Spleen (tissue), 11 donors: ENCODE measurements around the gene LRRC32. TPM values are rescaled to one million over a fixed set of nuclear protein-coding genes. Genes with fewer than 3 reads are reported as not detected.
A peak's percentile ranks its signal among the peaks of the same experiment; 100 is the strongest.

ENCODE experiments used
- DNase-seq: peaks from one replicate; pipeline ENCODE4 v3.0.0-alpha.2; 2020
- H3K27ac ChIP-seq, 8 donors: fragments of 200-600 bp; sonication (generic) in 7 of 8; 1 replicate in 4 of 8; 2 replicates in 4 of 8; pipeline versions ENCODE4 v1.5.0 to v1.8.0; 2016 to 2021; ENCODE audit warnings: inconsistent platforms in 4 of 8, mild to moderate bottlenecking in 4 of 8, moderate library complexity in 1 of 8
- H3K27me3 ChIP-seq, 7 donors: fragments of 200-600 bp; sonication (generic) in 6 of 7; replicated peaks in 1 of 7; 1 replicate in 4 of 7; 2 replicates in 3 of 7; pipeline versions ENCODE4 v1.5.0 to v1.8.0; 2016 to 2021; ENCODE audit warnings: inconsistent platforms in 3 of 7, mild to moderate bottlenecking in 1 of 7
- H3K36me3 ChIP-seq, 6 donors: fragments of 200-600 bp; sonication (generic) in 5 of 6; 1 replicate in 4 of 6; 2 replicates in 2 of 6; pipeline versions ENCODE4 v1.5.0 to v1.8.0; 2016 to 2021; ENCODE audit warnings: inconsistent platforms in 2 of 6
- H3K4me1 ChIP-seq, 6 donors: fragments of 200-600 bp; sonication (generic) in 5 of 6; 1 replicate in 3 of 6; 2 replicates in 3 of 6; pipeline versions ENCODE4 v1.5.0 to v1.8.0; 2016 to 2021; ENCODE audit warnings: inconsistent platforms in 3 of 6
- H3K4me3 ChIP-seq, 8 donors: fragments of 200-600 bp; sonication (generic) in 7 of 8; 1 replicate in 4 of 8; 2 replicates in 4 of 8; pipeline versions ENCODE4 v1.5.0 to v1.8.0; 2016 to 2021; ENCODE audit warnings: inconsistent platforms in 4 of 8, mild to moderate bottlenecking in 4 of 8, moderate library complexity in 2 of 8
- H3K9me3 ChIP-seq, 8 donors: fragments of 200-600 bp; sonication (generic) in 7 of 8; 1 replicate in 4 of 8; 2 replicates in 4 of 8; pipeline versions ENCODE4 v1.5.0 to v1.8.0; 2016 to 2021; ENCODE audit warnings: inconsistent platforms in 4 of 8
- POLR2A ChIP-seq, 3 donors: fragments of 450-650 bp; IDR thresholded peaks; one replicate each; pipeline ENCODE4 v1.5.1; 2017; ENCODE audit warnings: antibody characterized with exemption in 3 of 3, mild to moderate bottlenecking in 1 of 3
- POLR2AphosphoS5 ChIP-seq, 3 donors: sonication (generic); formaldehyde crosslinking; IDR thresholded peaks; one replicate each; pipeline ENCODE4 v1.5.1; 2017; ENCODE audit warnings: antibody characterized with exemption in 3 of 3
- WGBS, 5 donors: extraction: QIAGEN DNeasy Blood & Tissue Kit in 3 of 5; methylation state at CpG; one replicate each; pipeline versions ENCODE4 v1.1.5 to v1.1.7; 2013 to 2018; 5-methylcytosine and 5-hydroxymethylcytosine counted together
- intact Hi-C: fragments of 100-400 bp; cut with DNase I; formaldehyde crosslinking; loops from one replicate; pipeline ENCODE4 v1.15.0; 2023; ENCODE audit warnings: low total_unique reads
- polyA plus RNA-seq, 3 donors: library from polyadenylated mRNA; stranded (reverse); fragments of 200-250 nt; gene quantifications; one replicate each; pipeline ENCODE4 v1.2.1, GENCODE V29; 2013
- total RNA-seq, 7 donors: library from RNA; depleted of rRNA in 3 of 7; stranded (reverse); fragments of >200 nt in 3 of 7; fragmentation: NEBNext Ultra II Directional in 4 of 7; extraction: Animal tissue kit (Norgen Biotek cat#: 25700) in 4 of 7; gene quantifications; one replicate each; pipeline versions ENCODE4 v1.1.0 to v1.2.1, GENCODE V29; 2016 to 2021
- TF ChIP-seq, protein P1 (sequence below), 11 experiments: fragments of 200-600 bp in 7 of 11; fragments of 450-650 bp in 4 of 11; sonication (generic) in 4 of 11; IDR thresholded peaks in 8 of 11; conservative IDR thresholded peaks in 3 of 11; 1 replicate in 7 of 11; 2 replicates in 4 of 11; pipeline versions ENCODE4 v1.4.0 to v1.8.0; 2016 to 2021; ENCODE audit warnings: antibody characterized with exemption in 11 of 11, inconsistent platforms in 4 of 11, mild to moderate bottlenecking in 1 of 11
- donor health status: healthy with polysubstance abuse.
- donor health status: DM: no; HTN: no; CAD: no; lungs with moderate emphysema.
- donor health status: DM: no; HTN: no; CAD: no.
- donor health status: Bipolar disorder and iron deficiency.
- donor health status: healthy.
- donor health status: DM: no; HTN: no; CAD: no.
- donor health status: DM: yes; HTN: yes; CAD: no.

Gene LRRC32
- total and polyA plus RNA-seq, 10 donors, result 25.9 to 214 (median 74.3) TPM

DNA sequence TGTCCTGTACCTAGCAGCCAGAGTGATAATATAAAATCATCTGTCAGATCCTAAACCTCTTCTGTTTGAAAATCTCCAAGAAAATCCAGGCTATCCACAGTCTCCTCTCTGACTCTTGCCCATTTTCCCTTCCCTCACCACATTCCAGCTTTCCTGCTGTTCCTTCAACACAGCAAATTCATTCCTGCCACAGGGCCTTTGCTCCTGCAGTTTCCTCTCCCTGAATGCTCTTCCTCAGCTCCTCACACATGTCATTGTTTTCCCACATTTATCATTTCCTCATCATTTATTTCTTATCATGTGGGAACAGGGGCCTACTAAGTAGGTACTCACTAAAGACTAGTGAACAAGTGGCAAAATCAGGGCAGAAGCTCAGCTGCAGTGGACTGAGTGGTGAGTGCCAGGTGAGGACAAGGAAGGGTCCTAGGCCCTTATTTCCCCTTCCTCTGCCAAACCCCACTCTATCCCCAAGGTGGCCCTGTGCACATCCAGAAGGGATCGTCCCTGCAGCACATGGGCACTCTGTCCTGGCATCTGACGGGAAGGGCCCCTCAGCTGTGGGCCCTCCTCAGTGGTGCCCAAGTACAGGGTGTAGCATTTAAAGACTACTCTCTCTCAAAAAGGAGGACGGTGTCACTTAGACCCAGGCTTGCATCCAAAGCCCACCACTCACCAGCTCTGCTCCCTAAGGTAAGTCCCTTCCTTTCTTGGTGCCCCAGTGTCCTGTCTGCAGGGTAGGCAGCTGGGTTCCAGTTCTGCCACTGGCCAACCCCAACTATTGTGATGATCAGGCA, 2.0 kb downstream of the LRRC32 start:
- peaks cover 47 to 99% (median 81%) of the 10 kb centered on the region in 6 donors for H3K4me1 ChIP-seq
- peak; percentile 68 for DNase-seq
- intact Hi-C loops, result no loop called here
- 58 to 79% (median 74%) methylated on average over 2 to 3 of the region's 3 CpGs for WGBS, 5 donors
- peak overlapping the region in 7 of 8 donors; percentile 22 to 83 (median 79) for H3K27ac ChIP-seq
- H3K4me3 ChIP-seq, result peak overlapping the region; percentile 30 to 76 (median 46)
- peaks cover 0 to 56% (median 15%) of the 10 kb centered on the region in 7 donors for H3K27me3 ChIP-seq
- H3K9me3 ChIP-seq, result no peaks in the 10 kb centered on the region
- H3K36me3 ChIP-seq, result peaks cover 0 to 7% (median 0%) of the 10 kb centered on the region in 6 donors
- TF ChIP-seq POLR2A (IDR thresholded peaks at IDR 0.05) (no peak), POLR2AphosphoS5 (IDR thresholded peaks at IDR 0.05) (no peak)
- TF ChIP-seq, protein P1, sequence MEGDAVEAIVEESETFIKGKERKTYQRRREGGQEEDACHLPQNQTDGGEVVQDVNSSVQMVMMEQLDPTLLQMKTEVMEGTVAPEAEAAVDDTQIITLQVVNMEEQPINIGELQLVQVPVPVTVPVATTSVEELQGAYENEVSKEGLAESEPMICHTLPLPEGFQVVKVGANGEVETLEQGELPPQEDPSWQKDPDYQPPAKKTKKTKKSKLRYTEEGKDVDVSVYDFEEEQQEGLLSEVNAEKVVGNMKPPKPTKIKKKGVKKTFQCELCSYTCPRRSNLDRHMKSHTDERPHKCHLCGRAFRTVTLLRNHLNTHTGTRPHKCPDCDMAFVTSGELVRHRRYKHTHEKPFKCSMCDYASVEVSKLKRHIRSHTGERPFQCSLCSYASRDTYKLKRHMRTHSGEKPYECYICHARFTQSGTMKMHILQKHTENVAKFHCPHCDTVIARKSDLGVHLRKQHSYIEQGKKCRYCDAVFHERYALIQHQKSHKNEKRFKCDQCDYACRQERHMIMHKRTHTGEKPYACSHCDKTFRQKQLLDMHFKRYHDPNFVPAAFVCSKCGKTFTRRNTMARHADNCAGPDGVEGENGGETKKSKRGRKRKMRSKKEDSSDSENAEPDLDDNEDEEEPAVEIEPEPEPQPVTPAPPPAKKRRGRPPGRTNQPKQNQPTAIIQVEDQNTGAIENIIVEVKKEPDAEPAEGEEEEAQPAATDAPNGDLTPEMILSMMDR (IDR thresholded peaks at IDR 0.05 in 8 of 11, conservative IDR thresholded peaks at IDR 0.05 in 3 of 11), result no peak

DNA sequence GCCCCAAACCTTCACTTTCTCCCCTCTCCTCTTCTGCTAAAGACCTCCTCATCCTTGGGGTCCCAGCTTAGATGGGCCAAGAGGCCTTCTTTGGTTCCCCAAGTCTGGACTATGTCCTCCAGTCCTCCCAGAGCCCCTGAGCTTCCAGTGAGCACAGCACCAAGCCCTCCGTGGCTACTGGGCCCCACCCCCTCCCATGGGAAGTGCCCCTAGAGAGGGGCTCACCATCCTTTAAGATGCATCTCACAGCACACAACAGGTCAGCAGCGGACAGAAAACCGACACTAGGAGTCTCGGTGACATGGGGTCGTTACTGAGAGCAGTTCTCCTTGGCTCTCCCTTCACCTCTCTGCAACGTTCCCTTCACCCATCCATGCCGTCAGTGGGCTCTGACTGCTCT, 2.7 kb downstream of the LRRC32 start:
- Histone ChIP-seq H3K36me3 (peaks cover 0 to 14% (median 0%) of the 10 kb centered on the region in 6 donors), H3K4me1 (peaks cover 40 to 97% (median 77%) of the 10 kb centered on the region in 6 donors), H3K4me3 (peak overlapping the region; percentile 30 to 76 (median 46)), H3K27me3 (peaks cover 0 to 56% (median 15%) of the 10 kb centered on the region in 7 donors), H3K27ac (peak overlapping the region in 7 of 8 donors; percentile 22 to 83 (median 79)), H3K9me3 (no peaks in the 10 kb centered on the region)
- TF ChIP-seq, protein P1 (IDR thresholded peaks at IDR 0.05 in 8 of 11, conservative IDR thresholded peaks at IDR 0.05 in 3 of 11), result no peak
- TF ChIP-seq POLR2A (IDR thresholded peaks at IDR 0.05), result no peak
- TF ChIP-seq POLR2AphosphoS5 (IDR thresholded peaks at IDR 0.05), result no peak
- DNase-seq, result peak; percentile 60
- intact Hi-C loops, result no loop called here
- WGBS, 5 donors, result 61 to 80% (median 68%) methylated on average over 7 of the region's 7 CpGs

DNA sequence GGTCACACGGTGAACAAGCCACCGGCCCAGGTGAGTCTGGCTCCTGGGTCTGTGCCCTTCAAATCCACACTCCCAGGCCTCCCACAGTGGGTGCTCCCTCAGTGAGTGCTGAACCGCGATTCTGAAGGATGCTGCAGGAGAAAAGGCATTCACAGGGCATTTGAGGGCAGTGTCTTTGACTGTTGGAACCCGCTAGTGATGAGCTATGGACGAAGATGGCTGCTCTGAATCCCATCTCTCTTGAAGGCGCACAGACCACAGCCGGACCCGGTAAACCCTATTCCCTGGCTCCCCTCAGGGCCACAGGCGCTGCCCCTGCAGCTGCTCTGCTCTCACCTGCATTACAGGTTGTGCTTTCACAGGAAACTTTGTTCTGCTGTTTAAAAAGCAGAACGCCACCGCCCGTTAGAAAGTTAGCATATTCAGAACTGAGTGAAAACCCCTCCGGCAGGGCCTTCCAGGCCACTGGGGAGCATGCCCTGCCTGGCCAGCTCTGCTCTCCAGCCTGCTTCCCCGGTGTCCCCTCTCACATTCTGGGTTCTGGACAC, 3.2 kb downstream of the LRRC32 start:
- H3K27me3 ChIP-seq, result peaks cover 0 to 51% (median 15%) of the 10 kb centered on the region in 7 donors
- peak overlapping the region in 7 of 8 donors; percentile 33 to 76 (median 52) for H3K4me3 ChIP-seq
- H3K4me1 ChIP-seq, result peaks cover 35 to 93% (median 72%) of the 10 kb centered on the region in 6 donors
- peak overlapping the region in 7 of 8 donors; percentile 29 to 83 (median 79) for H3K27ac ChIP-seq
- peaks cover 0 to 18% (median 0%) of the 10 kb centered on the region in 6 donors for H3K36me3 ChIP-seq
- H3K9me3 ChIP-seq, result no peaks in the 10 kb centered on the region
- intact Hi-C loops, result no loop called here
- peak; percentile 64 for DNase-seq
- no peak for TF ChIP-seq POLR2A (IDR thresholded peaks at IDR 0.05)
- 61 to 80% (median 74%) methylated on average over 15 of the region's 15 CpGs for WGBS, 5 donors

DNA sequence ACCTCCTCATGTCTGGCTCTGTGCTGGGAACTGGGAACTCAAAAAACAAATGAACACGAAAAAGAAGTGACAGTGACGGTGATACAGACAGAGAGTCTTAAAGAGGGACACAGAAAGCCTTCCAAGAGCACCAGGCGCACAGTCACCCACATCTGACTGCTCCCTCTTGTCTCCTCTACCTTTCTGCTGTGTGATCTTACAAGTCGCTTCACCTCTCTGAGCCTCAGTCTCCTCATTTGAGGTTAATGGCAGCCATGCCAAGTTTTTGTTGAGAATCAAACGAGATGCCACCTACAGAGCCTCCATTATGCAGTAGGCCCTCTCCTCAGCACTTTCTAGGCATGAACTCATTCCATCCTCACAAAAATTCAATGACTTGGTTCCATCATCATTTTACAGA, 3.7 kb downstream of the LRRC32 start:
- no peak for TF ChIP-seq POLR2AphosphoS5 (IDR thresholded peaks at IDR 0.05)
- TF ChIP-seq, protein P1 (IDR thresholded peaks at IDR 0.05 in 8 of 11, conservative IDR thresholded peaks at IDR 0.05 in 3 of 11), result no peak
- no peak for TF ChIP-seq POLR2A (IDR thresholded peaks at IDR 0.05)
- H3K4me1 ChIP-seq, result peaks cover 30 to 90% (median 67%) of the 10 kb centered on the region in 6 donors
- H3K36me3 ChIP-seq, result peaks cover 0 to 18% (median 0%) of the 10 kb centered on the region in 6 donors
- H3K27ac ChIP-seq, result peak overlapping the region in 7 of 8 donors; percentile 29 to 83 (median 79)
- peaks cover 0 to 48% (median 15%) of the 10 kb centered on the region in 7 donors for H3K27me3 ChIP-seq
- WGBS, 5 donors, result 60 to 83% (median 75%) methylated on average over 5 of the region's 5 CpGs
- H3K9me3 ChIP-seq, result no peaks in the 10 kb centered on the region
- peak overlapping the region in 7 of 8 donors; percentile 33 to 76 (median 52) for H3K4me3 ChIP-seq
- no peak for DNase-seq
- intact Hi-C loops, result no loop called here
